DMS153 (cell line): ENCODE data around the gene ITGAD.

Experiments used
- DNase-seq: peaks from one replicate; lab custom pipeline; 2025; lab: John Stamatoyannopoulos, UW

ITGAD gene

GRCh38 chr16:31459687-31460581 lies 66.8 kb downstream of the ITGAD start:
- DNase-seq: peak; percentile 98

- no peak for DNase-seq
Observed at GRCh38 chr16:31460582-31461002, 67.5 kb downstream of the ITGAD start.

GRCh38 chr16:31461201-31461920 lies 68.2 kb downstream of the ITGAD start:
- no peak for DNase-seq

- no peak for DNase-seq
Observed at GRCh38 chr16:31461921-31462804, 69.0 kb downstream of the ITGAD start.

GRCh38 chr16:31464348-31464769 lies 71.2 kb downstream of the ITGAD start:
- no peak for DNase-seq

- DNase-seq: no peak
Observed at GRCh38 chr16:31464781-31465260, 71.7 kb downstream of the ITGAD start.

GRCh38 chr16:31465788-31466370 lies 72.7 kb downstream of the ITGAD start:
- DNase-seq: no peak

- DNase-seq: no peak
Observed at GRCh38 chr16:31466381-31466841, 73.3 kb downstream of the ITGAD start.

GRCh38 chr16:31467151-31467773 lies 74.1 kb downstream of the ITGAD start:
- DNase-seq: no peak

- DNase-seq: no peak
Observed at GRCh38 chr16:31467858-31468257, 74.7 kb downstream of the ITGAD start.

- DNase-seq: no peak
Observed at GRCh38 chr16:31470615-31471014, 77.5 kb downstream of the ITGAD start.

- DNase-seq: no peak
Observed at GRCh38 chr16:31471241-31471874, 78.2 kb downstream of the ITGAD start.

GRCh38 chr16:31471875-31472708 lies 79.0 kb downstream of the ITGAD start, which contains the start of gene TGFB1I1:
Gene TGFB1I1, plus strand, starts transcription at chr16:31472152. Its CDS starts 37 bp downstream, at chr16:31472189.
- DNase-seq: no peak

GRCh38 chr16:31472709-31473203 lies 79.6 kb downstream of the ITGAD start:
- peak; percentile 36 for DNase-seq

GRCh38 chr16:31473264-31473984 lies 80.3 kb downstream of the ITGAD start:
- DNase-seq: no peak

- no peak for DNase-seq
Observed at GRCh38 chr16:31474173-31474714, 81.1 kb downstream of the ITGAD start.

GRCh38 chr16:31474773-31475738 lies 81.9 kb downstream of the ITGAD start:
- DNase-seq: no peak
